IMR-90 (cell line): ENCODE results near the gene ASMTL. TPM values are rescaled to one million over a fixed set of nuclear protein-coding genes. Genes with fewer than 3 reads are reported as not detected.

Source experiments
- ATAC-seq: fragments of 200-7000 bp; cut with Tn5 transposase; 2 replicates; pipeline ENCODE4 v1.9.1; 2020; ENCODE audit warnings: low read depth, mild to moderate bottlenecking, moderate library complexity
- BruUV-seq: library from RNA; stranded (reverse); fragments of 400-500 nt; replicated peaks from 2 replicates; lab custom pipeline; 2021; lab: Mats Ljungman, UMichigan
- CTCF ChIA-PET: fragments of 300-600 bp; formaldehyde crosslinking; extraction: SDS; loops from one replicate; lab custom pipeline; 2021; ENCODE audit warnings: antibody characterized with exemption; lab: Yijun Ruan, JAX
- POLR2A ChIA-PET: fragments of 300-600 bp; sonication (Branson Sonifier 250); formaldehyde crosslinking; loops from one replicate; lab custom pipeline; 2022; ENCODE audit warnings: antibody characterized with exemption; ENCODE audit not compliant: unreplicated experiment; lab: Charles Lee
- DNase-seq: peaks from one replicate; pipeline ENCODE4 v3.0.0; 2013
- H2AFZ ChIP-seq: replicated peaks from 2 replicates; pipeline ENCODE3; 2013; ENCODE audit warnings: low read length, mild to moderate bottlenecking; ENCODE audit not compliant: poor library complexity
- H2AK5ac ChIP-seq: 2 replicates; pipeline ENCODE4 v1.6.1; 2013; ENCODE audit warnings: low read depth, low read length, inconsistent platforms
- H2AK9ac ChIP-seq: replicated peaks from 2 replicates; pipeline ENCODE3; 2013; ENCODE audit warnings: mild to moderate bottlenecking, low read depth, low read length, moderate library complexity; ENCODE audit not compliant: poor library complexity
- H2BK120ac ChIP-seq: 2 replicates; pipeline ENCODE4 v1.6.1; 2013; ENCODE audit warnings: low read depth, low read length, inconsistent platforms
- H2BK15ac ChIP-seq: 3 replicates; pipeline ENCODE4 v1.6.1; 2013; ENCODE audit warnings: low read depth, low read length, inconsistent platforms
- H2BK20ac ChIP-seq: 2 replicates; pipeline ENCODE4 v1.6.1; 2013; ENCODE audit warnings: low read depth, mild to moderate bottlenecking, inconsistent platforms, low read length, moderate library complexity
- H2BK5ac ChIP-seq: 2 replicates; pipeline ENCODE4 v1.6.1; 2013; ENCODE audit warnings: mild to moderate bottlenecking, low read depth, low read length, inconsistent platforms; ENCODE audit not compliant: poor library complexity, severe bottlenecking
- H3K14ac ChIP-seq: replicated peaks from 2 replicates; pipeline ENCODE4 v1.6.1; 2013; ENCODE audit warnings: low read depth, low read length, inconsistent platforms
- H3K18ac ChIP-seq: 2 replicates; pipeline ENCODE4 v1.6.1; 2013; ENCODE audit warnings: low read depth, low read length, control low read depth
- H3K23ac ChIP-seq: 2 replicates; pipeline ENCODE4 v1.6.1; 2013; ENCODE audit warnings: low read depth, low read length, inconsistent platforms
- H3K27ac ChIP-seq: 2 replicates; pipeline ENCODE4 v1.5.1; 2013; ENCODE audit warnings: mild to moderate bottlenecking, control low read depth, low read length; ENCODE audit not compliant: insufficient read depth
- H3K27me3 ChIP-seq: 2 replicates; pipeline ENCODE4 v1.6.1; 2013; ENCODE audit warnings: low read length; ENCODE audit not compliant: control insufficient read depth, insufficient read depth
- H3K36me3 ChIP-seq: 2 replicates; pipeline ENCODE4 v1.6.1; 2013; ENCODE audit warnings: low read length, mixed read lengths; ENCODE audit not compliant: control insufficient read depth, insufficient read depth
- H3K4ac ChIP-seq: 2 replicates; pipeline ENCODE4 v1.6.1; 2013; ENCODE audit warnings: low read depth, low read length, inconsistent platforms
- H3K4me1 ChIP-seq: 2 replicates; pipeline ENCODE4 v1.6.1; 2013; ENCODE audit warnings: low read length, mixed read lengths; ENCODE audit not compliant: control insufficient read depth, insufficient read depth
- H3K4me2 ChIP-seq: 2 replicates; pipeline ENCODE4 v1.6.1; 2013; ENCODE audit warnings: low read depth, mild to moderate bottlenecking, control low read depth, low read length, moderate library complexity
- H3K4me3 ChIP-seq: 2 replicates; pipeline ENCODE4 v1.5.1; 2013; ENCODE audit warnings: low read depth, mild to moderate bottlenecking, control low read depth, low read length, moderate library complexity; ENCODE audit not compliant: insufficient read depth
- H3K56ac ChIP-seq: 2 replicates; pipeline ENCODE4 v1.6.1; 2013; ENCODE audit warnings: low read length, inconsistent platforms; ENCODE audit not compliant: insufficient read depth; ENCODE audit errors: extremely low read depth
- H3K79me1 ChIP-seq, 2 experiments: 2 replicates each; pipeline ENCODE4 v1.6.1; 2013; ENCODE audit warnings: low read length in 2 of 2, inconsistent platforms in 1 of 2, low read depth in 1 of 2
- H3K9ac ChIP-seq: 2 replicates; pipeline ENCODE4 v1.6.1; 2013; ENCODE audit warnings: low read depth, low read length, control low read depth
- H3K9me1 ChIP-seq: 2 replicates; pipeline ENCODE4 v1.6.1; 2013; ENCODE audit warnings: low read length, inconsistent platforms; ENCODE audit not compliant: insufficient read depth
- H3K9me3 ChIP-seq: 2 replicates; pipeline ENCODE4 v1.6.1; 2013; ENCODE audit warnings: low read length; ENCODE audit not compliant: control insufficient read depth, insufficient read depth
- H4K20me1 ChIP-seq: 2 replicates; pipeline ENCODE4 v1.6.1; 2013; ENCODE audit warnings: low read length, inconsistent platforms; ENCODE audit not compliant: insufficient read depth
- H4K5ac ChIP-seq: 2 replicates; pipeline ENCODE4 v1.6.1; 2013; ENCODE audit warnings: mild to moderate bottlenecking, low read depth, low read length, control low read depth
- H4K8ac ChIP-seq, 2 experiments: 2 replicates each; pipeline ENCODE4 v1.6.1; 2013; ENCODE audit warnings: low read depth in 2 of 2, low read length in 2 of 2, control low read depth in 1 of 2, inconsistent platforms in 1 of 2
- H4K91ac ChIP-seq: 2 replicates; pipeline ENCODE4 v1.6.1; 2013; ENCODE audit warnings: low read depth, low read length, inconsistent platforms; ENCODE audit not compliant: insufficient read depth
- MAZ ChIP-seq: IDR thresholded peaks from 2 replicates; pipeline ENCODE4 v1.6.1; 2012; ENCODE audit warnings: low read depth, mild to moderate bottlenecking, low read length, improper control_type of control experiment, moderate library complexity, borderline replicate concordance
- NFE2L2 ChIP-seq: fragments of 150-350 bp; IDR thresholded peaks from 2 replicates; pipeline ENCODE4 v1.6.1; 2016; ENCODE audit warnings: low read depth, mild to moderate bottlenecking, low read length
- RCOR1 ChIP-seq: IDR thresholded peaks from 2 replicates; pipeline ENCODE4 v1.6.1; 2012; ENCODE audit warnings: mild to moderate bottlenecking, low read length, improper control_type of control experiment; ENCODE audit not compliant: insufficient replicate concordance
- RFX5 ChIP-seq: IDR thresholded peaks from 2 replicates; pipeline ENCODE4 v1.8.0; 2012; ENCODE audit warnings: low read depth, mild to moderate bottlenecking, low read length, moderate library complexity
- WGBS, 2 experiments: methylation state at CpG; one replicate each; pipeline versions ENCODE4 v1.1.5 to v1.1.7; 2013; ENCODE audit warnings: missing lambda C conversion rate in 2 of 2; ENCODE audit not compliant: insufficient read length in 1 of 2; ENCODE audit errors: extremely low coverage in 2 of 2; 5-methylcytosine and 5-hydroxymethylcytosine counted together
- dilution Hi-C: fragments of 300-500 bp; cut with HindIII; formaldehyde crosslinking; loops from one replicate; pipeline ENCODE4 v1.14.3; 2018; ENCODE audit warnings: low sequenced_read_pairs; ENCODE audit not compliant: unreplicated experiment
- in situ Hi-C: fragments of 300-500 bp; cut with MboI; formaldehyde crosslinking; loops from 3 replicates; pipeline ENCODE4 v1.14.3; 2019; ENCODE audit warnings: low sequenced_read_pairs, inconsistent platforms, mixed read lengths
- intact Hi-C: fragments of 100-400 bp; cut with micrococcal nuclease; formaldehyde crosslinking; loops from 2 replicates; pipeline ENCODE4 v1.10.0; 2022
- polyA plus RNA-seq, 3 experiments: library from polyadenylated mRNA; depleted of rRNA; stranded (reverse); fragments of >200 nt; gene quantifications; 2 replicates each; pipeline ENCODE4 v1.2.3, GENCODE V29; 2012; ENCODE audit warnings: low replicate concordance in 1 of 3
- total RNA-seq: library from RNA; depleted of rRNA; stranded (reverse); fragments of >200 nt; gene quantifications from 2 replicates; pipeline ENCODE4 v1.2.3, GENCODE V29; 2012
- TF ChIP-seq, protein P1 (sequence below): fragments of 150-350 bp; IDR thresholded peaks from 2 replicates; pipeline ENCODE4 v1.6.1; 2016; ENCODE audit warnings: low read depth, mild to moderate bottlenecking, low read length, moderate library complexity, borderline replicate concordance

ASMTL gene
- total and polyA plus RNA-seq, 2 of the 4 experiments (the other 2 are of a cell fraction), result 13.4 to 33.4 TPM

- no peak overlapping the region for H3K9ac ChIP-seq
- peak overlapping the region; percentile 28 for H2AK9ac ChIP-seq
- no peak overlapping the region for H4K91ac ChIP-seq
- H3K36me3 ChIP-seq, result peaks cover 11% of the 10 kb centered on the region
- in situ Hi-C loops, result no loop called here
- no peak overlapping the region for H2BK5ac ChIP-seq
- H2AFZ ChIP-seq, result no peak overlapping the region
- POLR2A ChIA-PET, result no interaction called here
- BruUV-seq, result no TSS peak
- ATAC-seq (no peak), DNase-seq (no peak)
- H3K14ac ChIP-seq, result no peak overlapping the region
- no peak overlapping the region for H3K4ac ChIP-seq
- H2BK120ac ChIP-seq, result no peak overlapping the region
- H3K4me1 ChIP-seq, result no peaks in the 10 kb centered on the region
- 92% methylated on average over 4 of the region's 19 CpGs; no CpG with 5 or more reads in 1 of the 2 experiments for WGBS, 2 experiments
- H2AK5ac ChIP-seq, result no peak overlapping the region
- no peak overlapping the region for H2BK20ac ChIP-seq
- dilution Hi-C loops, result no loop called here
- H3K4me3 ChIP-seq, result no peak overlapping the region
- H3K4me2 ChIP-seq, result no peak overlapping the region
- no peaks in the 10 kb centered on the region; the same call in 1 of the 2 replicates for H4K20me1 ChIP-seq
- intact Hi-C loops, result loop anchor here (10.0 kb wide), 1 partner anchor 50 kb away; the partner anchor contains the start of gene SLC25A6
- no peaks in the 10 kb centered on the region for H3K27me3 ChIP-seq
- H4K5ac ChIP-seq, result no peak overlapping the region
- no peak overlapping the region for H2BK15ac ChIP-seq
- H3K27ac ChIP-seq, result no peak overlapping the region
- H3K23ac ChIP-seq, result no peak overlapping the region
- no peaks in the 10 kb centered on the region for H3K9me1 ChIP-seq
- peaks cover 7% of the 10 kb centered on the region; the same call in 1 of the 2 replicates for H3K9me3 ChIP-seq
- H3K79me1 ChIP-seq, result peaks cover 16 to 35% of the 10 kb centered on the region in 2 experiments
- no peak overlapping the region for H3K18ac ChIP-seq
- no peak overlapping the region for H3K56ac ChIP-seq
- H4K8ac ChIP-seq, result no peak overlapping the region
- TF ChIP-seq RCOR1, result no peak
- TF ChIP-seq RFX5, result no peak
- TF ChIP-seq, protein P1, sequence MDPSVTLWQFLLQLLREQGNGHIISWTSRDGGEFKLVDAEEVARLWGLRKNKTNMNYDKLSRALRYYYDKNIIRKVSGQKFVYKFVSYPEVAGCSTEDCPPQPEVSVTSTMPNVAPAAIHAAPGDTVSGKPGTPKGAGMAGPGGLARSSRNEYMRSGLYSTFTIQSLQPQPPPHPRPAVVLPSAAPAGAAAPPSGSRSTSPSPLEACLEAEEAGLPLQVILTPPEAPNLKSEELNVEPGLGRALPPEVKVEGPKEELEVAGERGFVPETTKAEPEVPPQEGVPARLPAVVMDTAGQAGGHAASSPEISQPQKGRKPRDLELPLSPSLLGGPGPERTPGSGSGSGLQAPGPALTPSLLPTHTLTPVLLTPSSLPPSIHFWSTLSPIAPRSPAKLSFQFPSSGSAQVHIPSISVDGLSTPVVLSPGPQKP, result no peak
- no peak for TF ChIP-seq NFE2L2
- TF ChIP-seq MAZ, result no peak
- CTCF ChIA-PET, result no interaction called here
Observed at GRCh38 chrX:1444561-1445500, 7.9 kb downstream of the ASMTL start.
